ENCODE results near the gene ANKMY2. TPM values are rescaled to one million over a fixed set of nuclear protein-coding genes. Genes with fewer than 3 reads are reported as not detected.

The ANKMY2 gene
- total RNA-seq, 2 donors from 2014 or later: 10.0 to 10.2 TPM

- Mint-ChIP-seq H3K36me3 (ENCODE audit: low read depth) (no peaks in the 10 kb centered on the region), H3K4me3 (no peak overlapping the region), H3K4me1 (peaks cover 11% of the 10 kb centered on the region), H3K9me3 (no peaks in the 10 kb centered on the region), H3K27ac (no peak overlapping the region), H3K27me3 (peaks cover 4% of the 10 kb centered on the region)
- ATAC-seq (replicated peaks): no peak
Measured at GRCh38 chr7:16559497-16560179, 85.9 kb downstream of the ANKMY2 start.

GRCh38 chr7:16558761-16559302 lies 86.7 kb downstream of the ANKMY2 start:
- no peaks in the 10 kb centered on the region for H3K36me3 Mint-ChIP-seq (ENCODE audit: low read depth)
- no peaks in the 10 kb centered on the region for H3K9me3 Mint-ChIP-seq
- H3K27me3 Mint-ChIP-seq: peaks cover 9% of the 10 kb centered on the region
- peaks cover 5% of the 10 kb centered on the region for H3K4me1 Mint-ChIP-seq
- no peak overlapping the region for H3K27ac Mint-ChIP-seq
- no peak overlapping the region for H3K4me3 Mint-ChIP-seq
- ATAC-seq (replicated peaks): no peak

- no peak overlapping the region for H3K27ac Mint-ChIP-seq
- ATAC-seq (replicated peaks): no peak
- H3K4me1 Mint-ChIP-seq: no peaks in the 10 kb centered on the region
- H3K4me3 Mint-ChIP-seq: no peak overlapping the region
- no peaks in the 10 kb centered on the region for H3K36me3 Mint-ChIP-seq (ENCODE audit: low read depth)
- no peaks in the 10 kb centered on the region for H3K9me3 Mint-ChIP-seq
- peaks cover 12% of the 10 kb centered on the region for H3K27me3 Mint-ChIP-seq
Measured at GRCh38 chr7:16556359-16556758, 89.2 kb downstream of the ANKMY2 start.

- no peaks in the 10 kb centered on the region for H3K9me3 Mint-ChIP-seq
- H3K4me1 Mint-ChIP-seq: no peaks in the 10 kb centered on the region
- peaks cover 12% of the 10 kb centered on the region for H3K27me3 Mint-ChIP-seq
- H3K4me3 Mint-ChIP-seq: no peak overlapping the region
- no peak for ATAC-seq (replicated peaks)
- no peaks in the 10 kb centered on the region for H3K36me3 Mint-ChIP-seq (ENCODE audit: low read depth)
- no peak overlapping the region for H3K27ac Mint-ChIP-seq
Measured at GRCh38 chr7:16554518-16555236, 90.9 kb downstream of the ANKMY2 start.

- Mint-ChIP-seq H3K36me3 (ENCODE audit: low read depth) (no peaks in the 10 kb centered on the region), H3K4me1 (no peaks in the 10 kb centered on the region), H3K27me3 (peaks cover 12% of the 10 kb centered on the region), H3K4me3 (no peak overlapping the region), H3K27ac (no peak overlapping the region), H3K9me3 (no peaks in the 10 kb centered on the region)
- ATAC-seq (replicated peaks): no peak
Measured at GRCh38 chr7:16550671-16551070, 94.9 kb downstream of the ANKMY2 start.

Other genes with a start within 250 kb of the ANKMY2 start
- under 1 TPM; 0.65 to 0.93 TPM for gene CRPPA, start 224.2 kb downstream of the ANKMY2 start, total RNA-seq
- not detected for gene SOSTDC1, start 180.0 kb downstream of the ANKMY2 start, total RNA-seq
- gene LRRC72, start 118.9 kb downstream of the ANKMY2 start, total RNA-seq: not detected
- gene BZW2, start 427 bp upstream of the ANKMY2 start, total RNA-seq: 10 to 100 TPM; 40.4 to 94.2 TPM
- gene TSPAN13, start 108.0 kb upstream of the ANKMY2 start, total RNA-seq: 1 to 10 TPM; 1.1 to 2.5 TPM
- not detected for gene AGR2, start 159.2 kb upstream of the ANKMY2 start, total RNA-seq
- gene AGR3, start 236.2 kb upstream of the ANKMY2 start, total RNA-seq: not detected